ENCODE data around the gene IFNL1.
A peak's percentile ranks its signal among the peaks of the same experiment; 100 is the strongest.

IFNL1 gene

DNA sequence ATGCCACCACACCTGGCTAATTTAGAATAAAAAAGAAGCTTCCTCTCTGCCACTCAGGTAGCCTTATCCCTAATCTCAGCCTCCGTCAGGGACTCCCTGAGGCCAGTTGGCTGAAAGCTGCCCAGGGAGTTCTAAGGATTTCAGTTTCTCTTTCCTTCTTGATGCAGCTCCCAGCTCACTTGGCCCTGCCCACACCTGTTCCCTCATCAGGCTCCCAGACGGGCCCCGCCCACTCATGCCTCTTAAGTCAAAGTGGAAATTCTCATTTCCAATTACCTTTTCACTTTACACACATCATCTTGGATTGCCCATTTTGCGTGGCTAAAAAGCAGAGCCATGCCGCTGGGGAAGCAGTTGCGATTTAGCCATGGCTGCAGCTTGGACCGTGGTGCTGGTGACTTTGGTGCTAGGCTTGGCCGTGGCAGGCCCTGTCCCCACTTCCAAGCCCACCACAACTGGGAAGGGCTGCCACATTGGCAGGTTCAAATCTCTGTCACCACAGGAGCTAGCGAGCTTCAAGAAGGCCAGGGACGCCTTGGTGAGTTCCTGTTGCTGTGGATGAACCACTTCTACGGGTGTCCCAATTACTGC lies at the start of gene IFNL1:
IFNL1 (plus strand) TSS at position 353 of the 591 bp plus-strand sequence; CDS start at position 368, 15 bp downstream.
- Mint-ChIP-seq H3K36me3 (ENCODE audit: low read depth) (no peaks in the 10 kb centered on the region), H3K4me1 (no peaks in the 10 kb centered on the region), H3K9me3 (no peaks in the 10 kb centered on the region), H3K4me3 (no peak within 1 kb of the TSS), H3K27ac (no peak within 1 kb of the TSS), H3K27me3 (ENCODE audit: low read depth) (peaks cover 49% of the 10 kb centered on the region)
- TF ChIP-seq, protein P1, sequence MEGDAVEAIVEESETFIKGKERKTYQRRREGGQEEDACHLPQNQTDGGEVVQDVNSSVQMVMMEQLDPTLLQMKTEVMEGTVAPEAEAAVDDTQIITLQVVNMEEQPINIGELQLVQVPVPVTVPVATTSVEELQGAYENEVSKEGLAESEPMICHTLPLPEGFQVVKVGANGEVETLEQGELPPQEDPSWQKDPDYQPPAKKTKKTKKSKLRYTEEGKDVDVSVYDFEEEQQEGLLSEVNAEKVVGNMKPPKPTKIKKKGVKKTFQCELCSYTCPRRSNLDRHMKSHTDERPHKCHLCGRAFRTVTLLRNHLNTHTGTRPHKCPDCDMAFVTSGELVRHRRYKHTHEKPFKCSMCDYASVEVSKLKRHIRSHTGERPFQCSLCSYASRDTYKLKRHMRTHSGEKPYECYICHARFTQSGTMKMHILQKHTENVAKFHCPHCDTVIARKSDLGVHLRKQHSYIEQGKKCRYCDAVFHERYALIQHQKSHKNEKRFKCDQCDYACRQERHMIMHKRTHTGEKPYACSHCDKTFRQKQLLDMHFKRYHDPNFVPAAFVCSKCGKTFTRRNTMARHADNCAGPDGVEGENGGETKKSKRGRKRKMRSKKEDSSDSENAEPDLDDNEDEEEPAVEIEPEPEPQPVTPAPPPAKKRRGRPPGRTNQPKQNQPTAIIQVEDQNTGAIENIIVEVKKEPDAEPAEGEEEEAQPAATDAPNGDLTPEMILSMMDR (IDR thresholded peaks at IDR 0.05; ENCODE audit: unreplicated experiment in 3 of 3): no peak

DNA sequence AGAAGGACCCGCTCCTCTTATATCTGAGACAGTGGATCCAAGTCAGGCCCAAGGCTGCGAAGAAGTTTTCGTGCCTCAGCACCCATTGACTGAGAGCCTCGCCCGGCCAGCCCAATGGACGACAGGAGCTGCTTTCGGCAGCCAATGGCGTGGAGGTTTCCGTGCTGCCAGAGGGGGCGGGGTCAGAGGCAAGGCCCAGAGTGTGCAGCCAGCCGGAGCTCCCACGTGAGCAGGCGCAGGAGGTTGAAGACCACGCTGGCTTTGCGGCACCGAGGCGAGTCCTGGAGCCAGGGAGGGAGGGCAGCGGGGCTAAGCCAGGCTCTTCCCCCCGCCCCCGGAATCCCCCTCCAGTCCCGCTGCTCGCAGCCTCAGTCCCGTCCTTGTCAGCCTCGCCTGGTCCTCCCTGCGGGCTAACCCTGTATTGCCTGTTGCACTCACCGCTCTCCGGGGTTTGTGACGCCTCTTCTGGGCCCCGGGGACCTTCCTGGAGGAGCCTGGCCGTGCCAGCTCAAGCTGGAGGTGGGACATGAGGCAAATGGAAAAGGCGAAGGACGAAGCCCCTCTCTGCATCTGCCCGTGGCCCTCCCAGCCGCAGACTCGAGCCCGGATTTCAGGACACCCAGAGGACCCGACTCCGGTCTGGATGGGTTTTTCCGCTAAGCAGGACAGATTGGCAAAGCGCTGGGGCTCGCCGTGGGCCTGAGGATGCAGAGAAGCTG lies 49.1 kb upstream of the IFNL1 start:
- TF ChIP-seq, protein P1 (IDR thresholded peaks at IDR 0.05; ENCODE audit: unreplicated experiment in 3 of 3): no peak
- H3K9me3 Mint-ChIP-seq: no peaks in the 10 kb centered on the region
- H3K27ac Mint-ChIP-seq: no peak overlapping the region
- H3K27me3 Mint-ChIP-seq (ENCODE audit: low read depth): peaks cover 63% of the 10 kb centered on the region
- no peaks in the 10 kb centered on the region for H3K36me3 Mint-ChIP-seq (ENCODE audit: low read depth)
- H3K4me1 Mint-ChIP-seq: no peaks in the 10 kb centered on the region
- peak overlapping the region in 2 of 3 experiments; percentile 23 to 26 for H3K4me3 Mint-ChIP-seq

DNA sequence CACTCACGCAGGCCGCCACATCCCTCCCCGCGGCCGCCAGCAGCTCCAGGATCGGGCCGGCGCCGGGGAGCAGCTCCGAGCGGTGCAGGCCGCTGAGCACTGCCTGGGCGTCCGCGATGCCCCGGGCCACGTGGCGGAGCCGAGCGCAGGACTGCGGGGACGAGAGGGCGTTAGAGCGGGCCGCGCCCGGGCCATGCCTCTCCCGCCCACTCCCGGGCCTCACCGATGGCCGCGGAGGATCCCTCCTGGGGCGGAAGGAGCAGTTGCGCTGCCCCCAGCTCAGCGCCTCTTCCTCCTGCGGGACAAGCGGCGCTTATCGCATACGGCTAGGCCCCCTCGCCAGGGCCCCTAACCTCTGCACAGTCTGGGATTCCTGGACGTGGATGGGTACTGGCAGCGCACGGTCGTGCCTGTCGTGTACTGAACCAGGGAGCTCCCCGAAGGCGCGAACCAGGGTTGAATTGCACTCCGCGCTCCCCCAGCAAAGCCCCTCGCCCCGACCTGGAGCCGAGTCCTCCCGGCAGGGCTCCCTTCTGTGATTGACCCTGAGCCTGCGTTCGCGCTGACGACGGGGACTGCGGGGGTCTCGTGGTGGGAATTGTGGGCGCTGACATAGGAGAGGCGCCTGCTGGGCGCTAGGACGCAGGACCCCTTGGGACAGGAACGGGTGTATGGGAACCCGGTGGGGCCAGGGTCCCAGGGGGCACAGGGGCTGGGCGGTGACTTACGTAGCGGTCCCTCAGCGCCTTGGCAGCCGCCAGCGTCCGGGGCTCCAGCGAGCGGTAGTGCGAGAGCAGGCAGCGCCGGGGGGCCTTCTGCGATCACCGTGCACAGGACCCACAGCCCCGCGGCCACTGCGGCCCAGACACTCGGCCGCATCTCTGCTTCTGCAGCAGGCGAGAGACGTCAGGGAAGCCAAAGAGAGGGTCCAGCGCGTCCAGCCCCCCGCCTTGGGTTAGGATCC lies 48.2 kb upstream of the IFNL1 start:
- no peaks in the 10 kb centered on the region for H3K9me3 Mint-ChIP-seq
- H3K4me1 Mint-ChIP-seq: no peaks in the 10 kb centered on the region
- H3K4me3 Mint-ChIP-seq: no peak overlapping the region
- no peaks in the 10 kb centered on the region for H3K36me3 Mint-ChIP-seq (ENCODE audit: low read depth)
- no peak overlapping the region for H3K27ac Mint-ChIP-seq
- H3K27me3 Mint-ChIP-seq (ENCODE audit: low read depth): peaks cover 72% of the 10 kb centered on the region
- TF ChIP-seq, protein P1 (IDR thresholded peaks at IDR 0.05; ENCODE audit: unreplicated experiment in 3 of 3): no peak

DNA sequence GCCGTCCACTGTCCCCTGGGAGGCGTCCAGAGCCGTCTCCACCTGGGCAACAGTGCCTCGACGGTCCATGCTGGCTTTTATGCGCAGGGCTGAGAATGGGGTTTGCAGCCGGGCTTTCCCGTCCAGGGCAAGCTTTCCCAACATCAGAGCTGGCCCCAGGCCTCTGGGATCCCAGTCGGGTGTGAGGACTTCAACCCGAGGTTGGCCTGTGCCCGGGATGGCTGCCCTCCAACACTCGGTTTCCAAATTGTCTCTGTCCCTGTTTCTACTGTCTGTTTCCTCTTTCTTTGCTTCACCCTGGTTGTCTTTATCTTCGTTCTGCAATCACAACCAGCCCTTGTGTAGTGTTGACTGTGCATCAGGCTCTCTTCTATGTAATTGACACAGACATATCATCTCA lies 47.4 kb upstream of the IFNL1 start, which contains the start of gene IFNL4:
IFNL4 (minus strand) TSS at position 51 of the 400 bp plus-strand sequence.
- Mint-ChIP-seq H3K27me3 (ENCODE audit: low read depth) (peaks cover 74% of the 10 kb centered on the region), H3K9me3 (no peaks in the 10 kb centered on the region), H3K4me1 (no peaks in the 10 kb centered on the region), H3K4me3 (peak within 1 kb of the TSS; percentile 9 to 44 (median 30)), H3K36me3 (ENCODE audit: low read depth) (no peaks in the 10 kb centered on the region), H3K27ac (no peak within 1 kb of the TSS)
- TF ChIP-seq, protein P1 (IDR thresholded peaks at IDR 0.05; ENCODE audit: unreplicated experiment in 3 of 3): no peak

DNA sequence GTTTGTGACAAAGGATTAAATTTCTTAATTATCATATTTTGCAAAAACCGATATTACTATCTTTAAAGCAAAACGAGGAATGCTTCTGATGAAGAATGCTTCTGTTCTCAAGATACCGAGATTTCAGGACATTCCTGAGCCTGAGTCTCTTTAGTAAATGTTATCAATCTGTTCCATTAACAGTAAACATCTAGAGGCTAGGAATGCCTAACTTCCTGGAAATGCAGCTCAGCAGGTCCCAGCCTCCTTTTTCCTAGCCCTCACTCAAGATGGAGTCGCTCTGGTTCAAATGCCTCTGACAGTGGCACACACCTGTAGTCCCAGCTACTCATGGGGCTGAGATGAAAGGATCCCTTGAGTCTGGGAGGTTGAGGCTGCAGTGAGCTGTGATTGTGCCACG lies 45.1 kb upstream of the IFNL1 start:
- TF ChIP-seq, protein P1 (IDR thresholded peaks at IDR 0.05; ENCODE audit: unreplicated experiment in 3 of 3): no peak
- Mint-ChIP-seq H3K4me3 (no peak overlapping the region), H3K9me3 (no peaks in the 10 kb centered on the region)

More for the DNA sequence above, 45.1 kb upstream of the IFNL1 start:
- Mint-ChIP-seq H3K27me3 (ENCODE audit: low read depth) (peaks cover 80% of the 10 kb centered on the region), H3K36me3 (ENCODE audit: low read depth) (no peaks in the 10 kb centered on the region), H3K4me1 (no peaks in the 10 kb centered on the region), H3K27ac (no peak overlapping the region)

Measured in nephron (organoid).